Heart left ventricle (tissue), 13 donors: ENCODE data around the gene HSD3B7.

Experiments
- CTCF ChIP-seq, 12 donors: fragments of 200-600 bp; sonication (generic) in 4 of 12; IDR thresholded peaks; one replicate each; pipeline versions ENCODE4 v1.5.0 to v1.8.0; 2018 to 2022; ENCODE audit warnings: antibody characterized with exemption in 12 of 12, mild to moderate bottlenecking in 5 of 12
- POLR2A ChIP-seq, 2 donors: fragments of 450-650 bp; IDR thresholded peaks; one replicate each; pipeline ENCODE4 v1.6.1; 2017; ENCODE audit warnings: antibody characterized with exemption in 2 of 2, mild to moderate bottlenecking in 2 of 2, moderate library complexity in 2 of 2
- donor health status: ischemic (EF 13 %, LVEDD 7.1; RV severe dilation, severe dysfunction).
- donor health status: DM: no; HTN: yes; CAD: no.
- donor health status: DM: no; HTN: no; CAD: no.
- donor health status: ischemic (EF 25% LVEDD 6.9; RV normal size, moderate dysfunction).
- donor health status: ischemic (EF 25% LVEDD 5.7; RV mildly dilated, moderate dysfunction).
- donor health status: ischemic (EF 35%, LVEDD 5.7; RV mildly dilated, moderate dysfunction).
- donor health status: nonischemic (EF 11% LVEDD 7.7; RV severe dilation, severe dysfunction).
- donor health status: DM: yes; HTN: yes; CAD: no.
- donor health status: PGD.
- donor health status: ischemic (EF 29% LVEDD 5.4; RV normal size, mild dysfunction).
- donor health status: nonischemic (EF 23%, LVEDD 6.1; RV moderate dilation, normal function).

DNA sequence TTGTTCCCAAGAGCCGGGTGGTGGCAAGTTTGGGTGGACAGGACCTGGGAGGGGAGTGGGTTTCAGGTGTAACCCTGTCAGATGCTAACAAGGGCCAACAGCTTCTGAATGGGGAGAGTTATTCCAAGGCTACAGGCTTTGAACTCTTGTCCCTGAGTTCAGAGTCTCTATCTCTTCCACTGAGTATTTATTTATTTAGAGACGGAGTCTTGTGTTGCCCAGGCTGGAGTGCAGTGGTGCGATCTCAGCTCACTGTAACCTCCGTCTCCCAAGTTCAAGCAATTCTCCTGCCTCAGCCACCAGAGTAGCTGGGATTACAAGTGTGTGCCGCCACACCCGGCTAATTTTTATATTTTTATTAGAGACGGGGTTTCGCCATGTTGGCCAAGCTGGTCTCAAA is 30.0 kb upstream of the HSD3B7 start:
- TF ChIP-seq POLR2A (IDR thresholded peaks at IDR 0.05) (no peak), CTCF (IDR thresholded peaks at IDR 0.05) (no peak)
